Body of pancreas (tissue), 4 donors: ENCODE results near the gene GSTO2.

Source experiments
- POLR2A ChIP-seq, 3 donors: fragments of 450-650 bp; IDR thresholded peaks; one replicate each; pipeline ENCODE4 v1.6.1; 2016; ENCODE audit warnings: antibody characterized with exemption in 3 of 3, mild to moderate bottlenecking in 2 of 3
- TF ChIP-seq, protein P1 (sequence below), 7 experiments: fragments of 450-650 bp in 4 of 7; fragments of 200-600 bp in 3 of 7; sonication (generic) in 3 of 7; IDR thresholded peaks; one replicate each; pipeline ENCODE4 v1.5.1; 2016 to 2019; ENCODE audit warnings: antibody characterized with exemption in 7 of 7

DNA sequence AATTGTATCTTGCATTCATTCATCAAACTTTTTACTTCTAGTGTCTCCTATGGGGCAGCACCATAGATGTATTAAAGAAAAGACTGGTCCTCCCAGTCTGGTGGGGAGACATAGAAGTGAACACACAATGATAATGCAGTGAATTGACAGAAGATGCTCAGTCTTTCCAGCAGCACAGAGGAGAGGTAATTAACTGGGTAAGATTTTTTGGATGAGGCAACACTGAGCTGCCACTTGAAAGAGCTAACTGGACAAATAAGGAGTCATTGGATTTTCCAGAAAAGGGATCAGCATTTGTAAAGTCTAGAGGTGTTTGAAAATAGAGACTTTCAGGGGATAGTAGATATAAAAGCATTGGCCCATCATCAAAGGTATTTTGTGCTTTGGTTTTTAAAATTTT, 76.5 kb downstream of the GSTO2 start:
- TF ChIP-seq, protein P1, sequence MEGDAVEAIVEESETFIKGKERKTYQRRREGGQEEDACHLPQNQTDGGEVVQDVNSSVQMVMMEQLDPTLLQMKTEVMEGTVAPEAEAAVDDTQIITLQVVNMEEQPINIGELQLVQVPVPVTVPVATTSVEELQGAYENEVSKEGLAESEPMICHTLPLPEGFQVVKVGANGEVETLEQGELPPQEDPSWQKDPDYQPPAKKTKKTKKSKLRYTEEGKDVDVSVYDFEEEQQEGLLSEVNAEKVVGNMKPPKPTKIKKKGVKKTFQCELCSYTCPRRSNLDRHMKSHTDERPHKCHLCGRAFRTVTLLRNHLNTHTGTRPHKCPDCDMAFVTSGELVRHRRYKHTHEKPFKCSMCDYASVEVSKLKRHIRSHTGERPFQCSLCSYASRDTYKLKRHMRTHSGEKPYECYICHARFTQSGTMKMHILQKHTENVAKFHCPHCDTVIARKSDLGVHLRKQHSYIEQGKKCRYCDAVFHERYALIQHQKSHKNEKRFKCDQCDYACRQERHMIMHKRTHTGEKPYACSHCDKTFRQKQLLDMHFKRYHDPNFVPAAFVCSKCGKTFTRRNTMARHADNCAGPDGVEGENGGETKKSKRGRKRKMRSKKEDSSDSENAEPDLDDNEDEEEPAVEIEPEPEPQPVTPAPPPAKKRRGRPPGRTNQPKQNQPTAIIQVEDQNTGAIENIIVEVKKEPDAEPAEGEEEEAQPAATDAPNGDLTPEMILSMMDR (IDR thresholded peaks at IDR 0.05): no peak
- no peak for TF ChIP-seq POLR2A (IDR thresholded peaks at IDR 0.05)
